GM18868 (cell line): ENCODE measurements around the gene CDHR2.

Experiments used
- ATAC-seq: cut with Tn5 transposase; IDR thresholded peaks from one replicate; pipeline ENCODE4 v1.9.1; 2021; ENCODE audit warnings: mild to moderate bottlenecking, moderate library complexity; ENCODE audit not compliant: unreplicated experiment

The CDHR2 gene

GRCh38 chr5:176548967-176549444, at the start of gene CDHR2:
Gene CDHR2, plus strand, starts transcription at chr5:176549342. Its CDS starts 16,011 bp downstream, at chr5:176565353.
- no peak for ATAC-seq

GRCh38 chr5:176500511-176500910, 48.6 kb upstream of the CDHR2 start:
- ATAC-seq, result no peak

- no peak for ATAC-seq
These were observed 47.8 kb upstream of the CDHR2 start for GRCh38 chr5:176501333-176501732.

- ATAC-seq, result no peak
These were observed 45.6 kb upstream of the CDHR2 start for GRCh38 chr5:176503496-176503895.

- no peak for ATAC-seq
These were observed 41.2 kb upstream of the CDHR2 start for GRCh38 chr5:176507911-176508310.

GRCh38 chr5:176508603-176509002, 40.5 kb upstream of the CDHR2 start:
- ATAC-seq, result no peak

- ATAC-seq, result no peak
These were observed 35.4 kb upstream of the CDHR2 start for GRCh38 chr5:176513788-176514187.

- no peak for ATAC-seq
These were observed 34.7 kb upstream of the CDHR2 start for GRCh38 chr5:176514244-176514950.

GRCh38 chr5:176515396-176515795, 33.7 kb upstream of the CDHR2 start:
- no peak for ATAC-seq

GRCh38 chr5:176517053-176517661, 32.0 kb upstream of the CDHR2 start:
- no peak for ATAC-seq

- ATAC-seq, result no peak
These were observed 29.1 kb upstream of the CDHR2 start for GRCh38 chr5:176519810-176520720.

GRCh38 chr5:176521286-176521685, 27.9 kb upstream of the CDHR2 start:
- no peak for ATAC-seq

GRCh38 chr5:176521699-176522263, 27.4 kb upstream of the CDHR2 start:
- ATAC-seq, result no peak

- ATAC-seq, result no peak
These were observed 25.0 kb upstream of the CDHR2 start for GRCh38 chr5:176524138-176524537.

- ATAC-seq, result no peak
These were observed 24.2 kb upstream of the CDHR2 start for GRCh38 chr5:176524987-176525386.

GRCh38 chr5:176525677-176526076, 23.5 kb upstream of the CDHR2 start:
- ATAC-seq, result no peak

GRCh38 chr5:176526462-176526861, 22.7 kb upstream of the CDHR2 start:
- no peak for ATAC-seq

- ATAC-seq, result no peak
These were observed 21.6 kb upstream of the CDHR2 start for GRCh38 chr5:176527246-176528222.

- no peak for ATAC-seq
These were observed 20.8 kb upstream of the CDHR2 start for GRCh38 chr5:176528301-176528700.

- no peak for ATAC-seq
These were observed 20.4 kb upstream of the CDHR2 start for GRCh38 chr5:176528761-176529115.
